ENCODE results near the gene RECK.

DNA sequence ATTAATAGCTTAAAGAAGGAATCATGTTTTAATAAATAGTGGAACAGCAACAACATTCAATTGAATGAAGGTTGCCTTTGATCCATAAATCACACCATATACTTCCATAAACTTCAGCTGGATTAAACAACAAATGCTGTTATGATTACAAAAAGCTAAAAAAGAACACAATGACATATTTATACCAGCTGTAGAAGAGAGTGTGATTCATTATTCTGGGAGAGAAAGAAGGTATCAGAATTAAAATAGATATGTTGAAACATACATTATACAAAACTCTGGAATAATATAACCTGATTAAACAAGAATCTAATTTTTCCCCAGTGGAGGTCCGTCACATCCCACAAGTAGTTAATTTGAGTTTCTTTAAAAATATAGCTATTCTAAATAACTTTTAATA, 7.5 kb upstream of the RECK start:
- TF ChIP-seq, protein P1, sequence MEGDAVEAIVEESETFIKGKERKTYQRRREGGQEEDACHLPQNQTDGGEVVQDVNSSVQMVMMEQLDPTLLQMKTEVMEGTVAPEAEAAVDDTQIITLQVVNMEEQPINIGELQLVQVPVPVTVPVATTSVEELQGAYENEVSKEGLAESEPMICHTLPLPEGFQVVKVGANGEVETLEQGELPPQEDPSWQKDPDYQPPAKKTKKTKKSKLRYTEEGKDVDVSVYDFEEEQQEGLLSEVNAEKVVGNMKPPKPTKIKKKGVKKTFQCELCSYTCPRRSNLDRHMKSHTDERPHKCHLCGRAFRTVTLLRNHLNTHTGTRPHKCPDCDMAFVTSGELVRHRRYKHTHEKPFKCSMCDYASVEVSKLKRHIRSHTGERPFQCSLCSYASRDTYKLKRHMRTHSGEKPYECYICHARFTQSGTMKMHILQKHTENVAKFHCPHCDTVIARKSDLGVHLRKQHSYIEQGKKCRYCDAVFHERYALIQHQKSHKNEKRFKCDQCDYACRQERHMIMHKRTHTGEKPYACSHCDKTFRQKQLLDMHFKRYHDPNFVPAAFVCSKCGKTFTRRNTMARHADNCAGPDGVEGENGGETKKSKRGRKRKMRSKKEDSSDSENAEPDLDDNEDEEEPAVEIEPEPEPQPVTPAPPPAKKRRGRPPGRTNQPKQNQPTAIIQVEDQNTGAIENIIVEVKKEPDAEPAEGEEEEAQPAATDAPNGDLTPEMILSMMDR (IDR thresholded peaks at IDR 0.05) = no peak
- no peak for TF ChIP-seq ZFX (IDR thresholded peaks at IDR 0.05; ENCODE audit: borderline replicate concordance)
